ENCODE results near the gene GRIA4. TPM values are rescaled to one million over a fixed set of nuclear protein-coding genes. Genes with fewer than 3 reads are reported as not detected.

The GRIA4 gene
- total and polyA plus RNA-seq, 2 of the 13 experiments (the other 11 are each of a cell fraction or from before 2014, with no cell fraction given): not detected

DNA sequence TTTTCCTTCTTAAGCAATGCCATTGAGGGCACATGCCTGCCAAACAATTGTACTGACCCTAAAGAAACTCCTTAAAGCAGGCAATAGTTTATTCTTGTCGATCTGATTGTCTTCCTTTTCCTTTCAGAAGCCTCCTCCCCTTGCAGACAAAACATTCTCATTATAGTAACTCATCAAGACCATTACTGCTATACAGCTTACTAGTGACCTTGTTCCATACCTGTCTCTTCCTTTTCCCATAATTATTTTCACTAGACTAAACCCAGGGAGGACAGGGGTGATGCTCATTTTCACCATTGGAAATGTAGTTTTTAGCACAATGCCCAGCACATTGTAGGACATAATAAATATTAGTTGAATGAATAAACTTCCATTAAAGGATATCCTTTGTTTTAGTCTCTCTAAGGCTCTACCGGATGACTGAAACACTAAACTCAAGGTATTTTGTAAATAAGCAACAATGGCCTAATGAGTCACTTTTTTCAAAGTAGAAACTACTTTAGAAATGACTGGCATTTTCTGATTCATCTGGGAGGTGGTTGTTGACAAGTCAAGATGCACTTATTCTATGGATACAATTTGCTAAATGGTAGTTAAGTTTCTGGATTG lies 421.4 kb downstream of the GRIA4 start:
- in situ Hi-C loops (cut with HindIII; ENCODE audit: extremely low pct_ligation_motif_present, low pct_unique_long_range_greater_than_20kb): no loop called here

More for the DNA sequence above, 421.4 kb downstream of the GRIA4 start:
- POLR2A ChIA-PET: no interaction called here
- no peaks in the 10 kb centered on the region for H3K36me3 ChIP-seq (replicated peaks in 1 of 2; ENCODE audit: control insufficient read depth in 1 of 2, insufficient read depth in 2 of 2, low read length in 2 of 2)
- WGBS (ENCODE audit: low lambda C conversion rate): 50% methylated on average over 2 of the region's 2 CpGs
- no peak overlapping the region for H3K9ac ChIP-seq (ENCODE audit: insufficient read depth, low read depth, low read length)
- ATAC-seq (no peak), FAIRE-seq (no peak), DNase-seq (ENCODE audit: low spot score) (no peak)
- no peaks in the 10 kb centered on the region for H3K27me3 ChIP-seq (ENCODE audit: control insufficient read depth in 1 of 2, insufficient read depth in 2 of 2, low read length in 2 of 2)
- no peak overlapping the region for H3K4me2 ChIP-seq (ENCODE audit: low read depth, low read length)
- TF ChIP-seq ZNF337 (CRISPR knock-in tag; IDR thresholded peaks at IDR 0.05; ENCODE audit: borderline replicate concordance, low read depth): no peak
- no peak for TF ChIP-seq ZNF7 (CRISPR knock-in tag; IDR thresholded peaks at IDR 0.05)
- TF ChIP-seq HIVEP1 (CRISPR knock-in tag; IDR thresholded peaks at IDR 0.05): no peak
- TF ChIP-seq NR2F6 (IDR thresholded peaks at IDR 0.05): no peak
- no peak for TF ChIP-seq NR2F6 (CRISPR knock-in tag; IDR thresholded peaks at IDR 0.05)
- TF ChIP-seq ZFP90 (CRISPR knock-in tag; IDR thresholded peaks at IDR 0.05; ENCODE audit: borderline replicate concordance): no peak
- TF ChIP-seq ZNF781 (CRISPR knock-in tag; IDR thresholded peaks at IDR 0.05; ENCODE audit: borderline replicate concordance, not compliant biosample characterization): no peak
- no peak for TF ChIP-seq ZBTB38 (CRISPR knock-in tag; IDR thresholded peaks at IDR 0.05)
- no peak for TF ChIP-seq ZBTB8A (CRISPR knock-in tag; IDR thresholded peaks at IDR 0.05; ENCODE audit: borderline replicate concordance, low read depth)
- no peak for TF ChIP-seq ZBTB1 (CRISPR knock-in tag; IDR thresholded peaks at IDR 0.05; ENCODE audit: borderline replicate concordance)
- no peak for TF ChIP-seq SIX4 (CRISPR knock-in tag; IDR thresholded peaks at IDR 0.05)
- TF ChIP-seq, protein P1, sequence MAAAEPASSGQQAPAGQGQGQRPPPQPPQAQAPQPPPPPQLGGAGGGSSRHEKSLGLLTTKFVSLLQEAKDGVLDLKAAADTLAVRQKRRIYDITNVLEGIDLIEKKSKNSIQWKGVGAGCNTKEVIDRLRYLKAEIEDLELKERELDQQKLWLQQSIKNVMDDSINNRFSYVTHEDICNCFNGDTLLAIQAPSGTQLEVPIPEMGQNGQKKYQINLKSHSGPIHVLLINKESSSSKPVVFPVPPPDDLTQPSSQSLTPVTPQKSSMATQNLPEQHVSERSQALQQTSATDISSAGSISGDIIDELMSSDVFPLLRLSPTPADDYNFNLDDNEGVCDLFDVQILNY (CRISPR knock-in tag; conservative IDR thresholded peaks at IDR 0.05): no peak
- TF ChIP-seq JUNB (CRISPR knock-in tag; IDR thresholded peaks at IDR 0.05; ENCODE audit: borderline replicate concordance): no peak
- TF ChIP-seq, protein P2, sequence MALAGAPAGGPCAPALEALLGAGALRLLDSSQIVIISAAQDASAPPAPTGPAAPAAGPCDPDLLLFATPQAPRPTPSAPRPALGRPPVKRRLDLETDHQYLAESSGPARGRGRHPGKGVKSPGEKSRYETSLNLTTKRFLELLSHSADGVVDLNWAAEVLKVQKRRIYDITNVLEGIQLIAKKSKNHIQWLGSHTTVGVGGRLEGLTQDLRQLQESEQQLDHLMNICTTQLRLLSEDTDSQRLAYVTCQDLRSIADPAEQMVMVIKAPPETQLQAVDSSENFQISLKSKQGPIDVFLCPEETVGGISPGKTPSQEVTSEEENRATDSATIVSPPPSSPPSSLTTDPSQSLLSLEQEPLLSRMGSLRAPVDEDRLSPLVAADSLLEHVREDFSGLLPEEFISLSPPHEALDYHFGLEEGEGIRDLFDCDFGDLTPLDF (CRISPR knock-in tag; IDR thresholded peaks at IDR 0.05): no peak
- no TSS peak for BruUV-seq (replicated peaks)
- intact Hi-C loops (cut with micrococcal nuclease; ENCODE audit: unreplicated experiment): no loop called here
- no peaks in the 10 kb centered on the region for H3K79me2 ChIP-seq (ENCODE audit: insufficient read depth, low read length)
- no peak overlapping the region for H3K4me3 ChIP-seq (replicated peaks in 1 of 3; ENCODE audit: insufficient read depth in 1 of 3, low read depth in 2 of 3, low read length in 3 of 3)
- no peaks in the 10 kb centered on the region for H4K20me1 ChIP-seq (ENCODE audit: insufficient read depth, low read length)
- no peaks in the 10 kb centered on the region for H3K4me1 ChIP-seq (ENCODE audit: insufficient read depth, low read length)
- CTCF ChIA-PET (ENCODE audit: low intra/inter-chr PET ratio, low total read pairs): no interaction called here
- H3K9me3 ChIP-seq (ENCODE audit: low read length): no peaks in the 10 kb centered on the region
- no peak overlapping the region for H2AFZ ChIP-seq (ENCODE audit: low read length)
- no peak overlapping the region for H3K27ac ChIP-seq (ENCODE audit: extremely low read length, insufficient read depth, low read length)

Small RNA genes within 50 kb of the gene (small RNA-seq; reads per million reads assigned to genes)
- 0 reads per million in 3 experiments for gene RNU4-55P (ENCODE audit: insufficient read depth in 2 of 3, insufficient read length in 3 of 3, low read depth in 2 of 3, low replicate concordance in 1 of 3)
- 0 reads per million in 3 experiments for gene RNU6-277P (ENCODE audit: insufficient read depth in 2 of 3, insufficient read length in 3 of 3, low read depth in 2 of 3, low replicate concordance in 1 of 3)
